Brain pericyte (primary cell): ENCODE measurements around the gene GALNT15.

Experiments
- DNase-seq: peaks from one replicate; pipeline ENCODE4 v3.0.0-alpha.2; 2012; ENCODE audit warnings: low read depth, low spot score

Gene GALNT15

GRCh38 chr3:16252243-16252978 lies 77.9 kb downstream of the GALNT15 start:
- no peak for DNase-seq

GRCh38 chr3:16252988-16253387 lies 78.5 kb downstream of the GALNT15 start:
- no peak for DNase-seq

- DNase-seq, result no peak
Measured at GRCh38 chr3:16253601-16254000, 79.1 kb downstream of the GALNT15 start.

GRCh38 chr3:16254916-16255315 lies 80.4 kb downstream of the GALNT15 start:
- DNase-seq, result no peak

- no peak for DNase-seq
Measured at GRCh38 chr3:16255326-16255725, 80.8 kb downstream of the GALNT15 start.

GRCh38 chr3:16255726-16256125 lies 81.2 kb downstream of the GALNT15 start:
- no peak for DNase-seq

- DNase-seq, result no peak
Measured at GRCh38 chr3:16257309-16257708, 82.8 kb downstream of the GALNT15 start.

- DNase-seq, result no peak
Measured at GRCh38 chr3:16258177-16258576, 83.7 kb downstream of the GALNT15 start.

GRCh38 chr3:16258866-16259265 lies 84.4 kb downstream of the GALNT15 start:
- no peak for DNase-seq

GRCh38 chr3:16260046-16260445 lies 85.6 kb downstream of the GALNT15 start:
- DNase-seq, result no peak

GRCh38 chr3:16262174-16262573 lies 87.7 kb downstream of the GALNT15 start:
- no peak for DNase-seq

- DNase-seq, result no peak
Measured at GRCh38 chr3:16264174-16264707, 89.8 kb downstream of the GALNT15 start.

GRCh38 chr3:16264708-16265454 lies 90.4 kb downstream of the GALNT15 start, which contains the start of the genes DPH3 and OXNAD1:
DPH3 (minus strand) TSS chr3:16264943; CDS start chr3:16264876, 67 bp downstream.
OXNAD1 (plus strand) TSS chr3:16265212; CDS start chr3:16270953, 5,741 bp downstream.
- DNase-seq, result peak; percentile 98

- DNase-seq, result no peak
Measured at GRCh38 chr3:16265455-16265786, 90.9 kb downstream of the GALNT15 start.

- DNase-seq, result no peak
Measured at GRCh38 chr3:16266714-16267113, 92.2 kb downstream of the GALNT15 start.

- DNase-seq, result no peak
Measured at GRCh38 chr3:16270855-16271254, 96.4 kb downstream of the GALNT15 start.

GRCh38 chr3:16272588-16272987 lies 98.1 kb downstream of the GALNT15 start:
- DNase-seq, result no peak

- no peak for DNase-seq
Measured at GRCh38 chr3:16273867-16274266, 99.4 kb downstream of the GALNT15 start.

GRCh38 chr3:16277471-16277870 lies 103.0 kb downstream of the GALNT15 start:
- no peak for DNase-seq

GRCh38 chr3:16279010-16279801 lies 104.7 kb downstream of the GALNT15 start:
- no peak for DNase-seq

GRCh38 chr3:16280671-16281070 lies 106.2 kb downstream of the GALNT15 start:
- peak; percentile 47 for DNase-seq
